ENCODE results near the gene TUBB1. TPM values are rescaled to one million over a fixed set of nuclear protein-coding genes. Genes with fewer than 3 reads are reported as not detected.

Gene TUBB1
- total and polyA plus RNA-seq, 2 of the 4 experiments (the other 2 are of a cell fraction) = not detected

DNA sequence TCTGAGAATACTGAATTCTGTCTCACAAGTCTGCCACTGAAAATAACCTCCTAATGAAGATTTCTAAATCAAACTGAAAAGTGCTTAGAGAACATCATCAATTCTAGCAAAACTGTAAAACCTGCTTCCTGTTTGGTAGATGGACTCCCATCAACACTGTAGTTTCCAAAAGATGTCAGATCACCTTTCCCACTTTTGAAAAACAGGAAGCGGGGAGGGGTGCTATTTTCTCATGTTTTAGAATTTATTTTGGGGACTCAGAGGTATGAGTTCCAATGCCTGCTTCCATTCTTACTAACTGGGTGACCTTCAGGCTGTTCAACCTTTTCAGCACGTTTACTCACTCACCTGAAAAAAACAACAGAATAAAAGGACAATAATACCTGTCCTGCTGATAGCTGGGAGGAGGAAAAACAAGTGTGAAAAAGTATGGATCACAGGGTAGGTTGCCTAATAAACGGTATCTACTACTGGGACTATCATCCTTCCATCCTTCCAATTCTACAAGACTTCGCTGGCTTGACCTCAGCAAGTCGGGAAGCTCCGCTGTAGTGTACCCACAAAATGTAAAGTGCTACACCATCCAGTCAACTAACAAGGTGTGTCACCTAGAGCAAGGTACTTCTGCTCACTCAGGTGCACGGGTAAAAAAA lies 11.8 kb downstream of the TUBB1 start:
- H3K14ac ChIP-seq (replicated peaks; ENCODE audit: low read depth, low read length) = peak overlapping the region; percentile 97
- no peak overlapping the region for H2AFZ ChIP-seq (replicated peaks; ENCODE audit: low read length, poor library complexity)
- peaks cover 9% of the 10 kb centered on the region for H3K4me1 ChIP-seq (ENCODE audit: control insufficient read depth, insufficient read depth, low read length)
- H3K18ac ChIP-seq (ENCODE audit: low read depth, low read length) = no peak overlapping the region
- H3K9ac ChIP-seq (ENCODE audit: low read depth, low read length) = peak overlapping the region; percentile 88
- peak overlapping the region; percentile 93 for H2BK5ac ChIP-seq (ENCODE audit: low read depth, low read length, poor library complexity, severe bottlenecking)
- peak overlapping the region; percentile 99 for H2AK9ac ChIP-seq (replicated peaks; ENCODE audit: low read depth, low read length, poor library complexity)
- POLR2A ChIA-PET (ENCODE audit: unreplicated experiment) = no interaction called here
- H3K4me3 ChIP-seq (ENCODE audit: insufficient read depth, low read depth, low read length) = peak overlapping the region; percentile 93
- peak overlapping the region; percentile 99 for H3K23ac ChIP-seq (ENCODE audit: low read depth, low read length)
- H2AK5ac ChIP-seq (ENCODE audit: low read depth, low read length) = peak overlapping the region; percentile 85
- H2BK20ac ChIP-seq (ENCODE audit: low read depth, low read length) = no peak overlapping the region
- peaks cover 7% of the 10 kb centered on the region for H3K9me1 ChIP-seq (ENCODE audit: insufficient read depth, low read length)
- peak overlapping the region; percentile 57 for H4K91ac ChIP-seq (ENCODE audit: insufficient read depth, low read depth, low read length)
- dilution Hi-C loops (cut with HindIII; ENCODE audit: low sequenced_read_pairs, unreplicated experiment) (no loop called here), in situ Hi-C loops (cut with MboI; ENCODE audit: low sequenced_read_pairs) (loop anchor here (25.0 kb wide), 3 partner anchors 794 to 1644 kb away; partner anchors contain the start of genes ANKRD60 and RBM38), intact Hi-C loops (cut with micrococcal nuclease) (loop anchor here (5.0 kb wide), 2 partner anchors 139 to 159 kb away; no protein-coding TSS in a partner anchor)
- TF ChIP-seq FOS (IDR thresholded peaks at IDR 0.05; ENCODE audit: low read depth, low read length) = no peak
- no peak for TF ChIP-seq POLR2A (IDR thresholded peaks at IDR 0.05; ENCODE audit: low read depth, low read length)
- no peak for TF ChIP-seq SMC3 (IDR thresholded peaks at IDR 0.05; ENCODE audit: low read depth, low read length)
- no peak for TF ChIP-seq BHLHE40 (IDR thresholded peaks at IDR 0.05; ENCODE audit: low read depth, low read length)
- TF ChIP-seq, protein P1, sequence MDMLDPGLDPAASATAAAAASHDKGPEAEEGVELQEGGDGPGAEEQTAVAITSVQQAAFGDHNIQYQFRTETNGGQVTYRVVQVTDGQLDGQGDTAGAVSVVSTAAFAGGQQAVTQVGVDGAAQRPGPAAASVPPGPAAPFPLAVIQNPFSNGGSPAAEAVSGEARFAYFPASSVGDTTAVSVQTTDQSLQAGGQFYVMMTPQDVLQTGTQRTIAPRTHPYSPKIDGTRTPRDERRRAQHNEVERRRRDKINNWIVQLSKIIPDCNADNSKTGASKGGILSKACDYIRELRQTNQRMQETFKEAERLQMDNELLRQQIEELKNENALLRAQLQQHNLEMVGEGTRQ (IDR thresholded peaks at IDR 0.05; ENCODE audit: low read depth, low read length) = no peak
- no peak for TF ChIP-seq RAD21 (IDR thresholded peaks at IDR 0.05; ENCODE audit: low read length)
- TF ChIP-seq CEBPB (IDR thresholded peaks at IDR 0.05; ENCODE audit: low read depth, low read length) = no peak
- no peak for TF ChIP-seq RFX5 (IDR thresholded peaks at IDR 0.05; ENCODE audit: low read depth, low read length)
- TF ChIP-seq MAZ (IDR thresholded peaks at IDR 0.05; ENCODE audit: borderline replicate concordance, low read depth, low read length) = no peak
- TF ChIP-seq MXI1 (IDR thresholded peaks at IDR 0.05; ENCODE audit: borderline replicate concordance, low read depth, low read length) = no peak
- TF ChIP-seq, protein P2, sequence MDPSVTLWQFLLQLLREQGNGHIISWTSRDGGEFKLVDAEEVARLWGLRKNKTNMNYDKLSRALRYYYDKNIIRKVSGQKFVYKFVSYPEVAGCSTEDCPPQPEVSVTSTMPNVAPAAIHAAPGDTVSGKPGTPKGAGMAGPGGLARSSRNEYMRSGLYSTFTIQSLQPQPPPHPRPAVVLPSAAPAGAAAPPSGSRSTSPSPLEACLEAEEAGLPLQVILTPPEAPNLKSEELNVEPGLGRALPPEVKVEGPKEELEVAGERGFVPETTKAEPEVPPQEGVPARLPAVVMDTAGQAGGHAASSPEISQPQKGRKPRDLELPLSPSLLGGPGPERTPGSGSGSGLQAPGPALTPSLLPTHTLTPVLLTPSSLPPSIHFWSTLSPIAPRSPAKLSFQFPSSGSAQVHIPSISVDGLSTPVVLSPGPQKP (IDR thresholded peaks at IDR 0.05; ENCODE audit: borderline replicate concordance, low read depth, low read length) = no peak
- TF ChIP-seq RCOR1 (IDR thresholded peaks at IDR 0.05; ENCODE audit: insufficient replicate concordance, low read length) = no peak
- TF ChIP-seq NFE2L2 (IDR thresholded peaks at IDR 0.05; ENCODE audit: low read depth, low read length) = no peak
- no peak for TF ChIP-seq CHD1 (IDR thresholded peaks at IDR 0.05; ENCODE audit: low read depth, low read length)
- no peak for TF ChIP-seq MAFK (IDR thresholded peaks at IDR 0.05; ENCODE audit: low read depth, low read length)
- ATAC-seq (ENCODE audit: low read depth) (no peak), DNase-seq (no peak)
- peak overlapping the region; percentile 96 for H3K4me2 ChIP-seq (ENCODE audit: low read depth, low read length)
- H3K9me3 ChIP-seq (ENCODE audit: control insufficient read depth, insufficient read depth, low read length) = no peaks in the 10 kb centered on the region
- H4K8ac ChIP-seq (ENCODE audit: low read depth in 2 of 2, low read length in 2 of 2) = peak overlapping the region; percentile 46 to 96
- no peak overlapping the region for H3K56ac ChIP-seq (ENCODE audit: extremely low read depth, insufficient read depth, low read length)
- H4K5ac ChIP-seq (ENCODE audit: low read depth, low read length) = peak overlapping the region; percentile 87
- H2BK120ac ChIP-seq (ENCODE audit: low read depth, low read length) = 0 out of 2 replicates have a peak overlapping the region, but pooled peaks have one; percentile 49
- no CpG with 5 or more reads among the region's 7 CpGs for WGBS, 2 experiments (ENCODE audit: extremely low coverage in 2 of 2, insufficient read length in 1 of 2)
- BruUV-seq (replicated peaks) = no TSS peak
- H3K4ac ChIP-seq (ENCODE audit: low read depth, low read length) = peak overlapping the region; percentile 99
- peaks cover 17 to 46% of the 10 kb centered on the region in 2 experiments for H3K79me1 ChIP-seq (ENCODE audit: low read depth in 1 of 2, low read length in 2 of 2)
- H3K27ac ChIP-seq (ENCODE audit: insufficient read depth, low read length) = no peak overlapping the region
- no peaks in the 10 kb centered on the region for H3K27me3 ChIP-seq (ENCODE audit: control insufficient read depth, insufficient read depth, low read length)
- CTCF ChIA-PET = interaction anchor here (1.4 kb wide), 1 partner anchor 12 kb away, joined by 5 read pairs; the partner anchor contains the start of gene PRELID3B
- peaks cover 16% of the 10 kb centered on the region for H3K36me3 ChIP-seq (ENCODE audit: control insufficient read depth, insufficient read depth, low read length)
- H2BK15ac ChIP-seq (ENCODE audit: low read depth, low read length) = peak overlapping the region; percentile 48; the same call in 1 of the 3 replicates
- peaks cover 33% of the 10 kb centered on the region for H4K20me1 ChIP-seq (ENCODE audit: insufficient read depth, low read length)

Measured in IMR-90 (cell line).